NCI-H2081 (cell line): Measurements from ENCODE around the gene BEAN1.

Experiments
- DNase-seq, 2 experiments: peaks; one replicate each; lab custom pipeline; 2025; lab: John Stamatoyannopoulos, UW

Gene BEAN1

GRCh38 chr16:66427036-66427860 lies at the start of gene BEAN1:
TSS of gene BEAN1 (plus strand) at chr16:66427295. CDS start at chr16:66437677, 10,382 bp downstream.
- DNase-seq, result peak in 1 of 2 experiments; percentile 4

GRCh38 chr16:66377324-66377723 lies 49.8 kb upstream of the BEAN1 start:
- no peak for DNase-seq

- DNase-seq, result no peak
These were observed 48.1 kb upstream of the BEAN1 start for GRCh38 chr16:66378741-66379570.

- DNase-seq, result no peak
These were observed 47.5 kb upstream of the BEAN1 start for GRCh38 chr16:66379571-66379941.

- no peak for DNase-seq
These were observed 46.7 kb upstream of the BEAN1 start for GRCh38 chr16:66380421-66380820.

GRCh38 chr16:66381585-66382170 lies 45.4 kb upstream of the BEAN1 start:
- DNase-seq, result no peak

- no peak for DNase-seq
These were observed 44.7 kb upstream of the BEAN1 start for GRCh38 chr16:66382171-66382965.

- no peak for DNase-seq
These were observed 44.2 kb upstream of the BEAN1 start for GRCh38 chr16:66382966-66383299.

GRCh38 chr16:66383551-66383950 lies 43.5 kb upstream of the BEAN1 start:
- DNase-seq, result no peak

GRCh38 chr16:66385415-66385814 lies 41.7 kb upstream of the BEAN1 start:
- DNase-seq, result no peak

GRCh38 chr16:66386629-66387622 lies 40.2 kb upstream of the BEAN1 start:
- DNase-seq, result no peak

GRCh38 chr16:66387817-66388332 lies 39.2 kb upstream of the BEAN1 start:
- no peak for DNase-seq

- DNase-seq, result no peak
These were observed 38.5 kb upstream of the BEAN1 start for GRCh38 chr16:66388350-66389139.

GRCh38 chr16:66389256-66390176 lies 37.6 kb upstream of the BEAN1 start:
- no peak for DNase-seq

GRCh38 chr16:66390346-66391108 lies 36.6 kb upstream of the BEAN1 start:
- no peak for DNase-seq

GRCh38 chr16:66391726-66392670 lies 35.1 kb upstream of the BEAN1 start:
- DNase-seq, result no peak
